ENCODE results near the gene ASAP3. TPM values are rescaled to one million over a fixed set of nuclear protein-coding genes. Genes with fewer than 3 reads are reported as not detected.
A peak's percentile ranks its signal among the peaks of the same experiment; 100 is the strongest.

The ASAP3 gene
- total and polyA plus RNA-seq, 9 of the 15 experiments (the other 6 are each of a cell fraction or from before 2014, with no cell fraction given): 1.7 to 31.2 (median 17.4) TPM

DNA sequence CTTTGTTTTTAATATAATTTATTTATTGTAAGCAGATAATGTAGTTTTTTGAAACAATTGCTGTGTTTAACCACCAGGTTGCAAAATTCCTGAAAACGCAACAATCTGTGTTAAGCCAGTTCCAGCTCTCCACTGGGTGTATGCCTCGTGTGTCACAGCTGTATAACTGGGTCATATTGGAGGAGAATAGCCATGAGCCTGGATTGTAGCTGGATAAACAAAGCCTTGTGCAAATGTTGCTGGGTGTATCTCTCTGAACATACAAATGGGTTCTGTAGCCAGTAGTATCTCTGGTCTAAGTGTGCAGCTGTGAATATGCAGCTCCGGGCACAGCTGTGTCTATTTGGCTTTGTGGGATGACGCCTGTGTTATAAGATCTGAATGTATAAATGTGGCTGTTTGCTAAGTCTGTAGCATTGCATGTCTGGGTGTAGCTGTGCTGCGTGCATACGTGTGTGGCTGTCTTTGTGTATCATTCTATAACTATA lies 62.2 kb downstream of the ASAP3 start:
- ATAC-seq (peak; percentile 50), DNase-seq (ENCODE audit: extremely low read depth in 1 of 4, low spot score in 3 of 4) (peak; percentile 41 to 51 (median 48)), FAIRE-seq (no peak)
- peak overlapping the region; percentile 71 for H3K4me2 ChIP-seq (ENCODE audit: insufficient read depth, low read length)
- no TSS peak for BruUV-seq (replicated peaks)
- WGBS (ENCODE audit: insufficient coverage, low coverage, missing lambda C conversion rate): 63% methylated on average over 6 of the region's 6 CpGs
- H3K9me3 ChIP-seq (replicated peaks; ENCODE audit: control insufficient read depth, insufficient read depth, low read depth, low read length): no peaks in the 10 kb centered on the region
- in situ Hi-C loops (cut with MboI) (no loop called here), intact Hi-C loops (cut with micrococcal nuclease) (loop anchor here (10.0 kb wide), 1 partner anchor 113 kb away; the partner anchor contains the start of gene E2F2)
- POLR2A ChIA-PET: interaction anchor here (0.6 to 2.3 kb wide), 10 partner anchors 15 to 208 kb away, joined by 3 to 12 read pairs (median 4); partner anchors contain the start of gene HNRNPR
- H3K9me1 ChIP-seq (ENCODE audit: control insufficient read depth, insufficient read depth, low read length): peaks cover 3% of the 10 kb centered on the region
- no peaks in the 10 kb centered on the region for H4K20me1 ChIP-seq (replicated peaks; ENCODE audit: control insufficient read depth, insufficient read depth, low read length)
- H3K27me3 ChIP-seq (ENCODE audit: control insufficient read depth in 2 of 2, insufficient read depth in 2 of 2, low read length in 2 of 2): no peaks in the 10 kb centered on the region
- CTCF ChIA-PET (ENCODE audit: low intra/inter-chr PET ratio): interaction anchor here (0.6 kb wide), 1 partner anchor 64 kb away, joined by 3 read pairs; no protein-coding TSS in a partner anchor
- peak overlapping the region; percentile 60 for H3K27ac ChIP-seq (ENCODE audit: extremely low read depth, low read depth, low read length)
- H3K36me3 ChIP-seq (ENCODE audit: control insufficient read depth, insufficient read depth, low read length): no peaks in the 10 kb centered on the region
- H3K9ac ChIP-seq (ENCODE audit: insufficient read depth in 1 of 2, low read depth in 2 of 2, low read length in 2 of 2): peak overlapping the region in 1 of 2 experiments; percentile 46; a peak in 2 of 4 replicates
- peaks cover 28 to 32% of the 10 kb centered on the region in 2 experiments for H3K4me1 ChIP-seq (replicated peaks in 1 of 2; ENCODE audit: control insufficient read depth in 2 of 2, insufficient read depth in 2 of 2, low read length in 2 of 2)
- H3K79me2 ChIP-seq (ENCODE audit: control insufficient read depth, insufficient read depth, low read length): no peaks in the 10 kb centered on the region
- H2AFZ ChIP-seq (ENCODE audit: low read depth, low read length): peak overlapping the region; percentile 99
- no peak overlapping the region for H3K4me3 ChIP-seq
- no peak for TF ChIP-seq NRF1 (conservative IDR thresholded peaks at IDR 0.05 in 1 of 2, IDR thresholded peaks at IDR 0.05 in 1 of 2)
- TF ChIP-seq BCL6 (CRISPR knock-in tag; IDR thresholded peaks at IDR 0.05): 0 out of 2 replicates have a peak, but pooled peaks have one; percentile 15
- TF ChIP-seq, protein P1, sequence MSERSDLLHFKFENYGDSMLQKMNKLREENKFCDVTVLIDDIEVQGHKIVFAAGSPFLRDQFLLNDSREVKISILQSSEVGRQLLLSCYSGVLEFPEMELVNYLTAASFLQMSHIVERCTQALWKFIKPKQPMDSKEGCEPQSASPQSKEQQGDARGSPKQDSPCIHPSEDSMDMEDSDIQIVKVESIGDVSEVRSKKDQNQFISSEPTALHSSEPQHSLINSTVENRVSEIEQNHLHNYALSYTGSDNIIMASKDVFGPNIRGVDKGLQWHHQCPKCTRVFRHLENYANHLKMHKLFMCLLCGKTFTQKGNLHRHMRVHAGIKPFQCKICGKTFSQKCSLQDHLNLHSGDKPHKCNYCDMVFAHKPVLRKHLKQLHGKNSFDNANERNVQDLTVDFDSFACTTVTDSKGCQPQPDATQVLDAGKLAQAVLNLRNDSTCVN (CRISPR knock-in tag; IDR thresholded peaks at IDR 0.05): no peak
- no peak for TF ChIP-seq BDP1 (IDR thresholded peaks at IDR 0.05; ENCODE audit: insufficient read depth, insufficient read length)
- TF ChIP-seq ZNF41 (CRISPR knock-in tag; conservative IDR thresholded peaks at IDR 0.05): no peak
- peak; percentile 9; the same call in 1 of the 2 replicates for TF ChIP-seq DPF2 (IDR thresholded peaks at IDR 0.05)
- no peak for TF ChIP-seq ZFP91 (CRISPR knock-in tag; IDR thresholded peaks at IDR 0.05)
- 0 out of 2 replicates have a peak, but pooled peaks have one; percentile 42 for TF ChIP-seq IFI16 (CRISPR knock-in tag; IDR thresholded peaks at IDR 0.05)
- no peak for TF ChIP-seq ZNF253 (CRISPR knock-in tag; conservative IDR thresholded peaks at IDR 0.05)
- TF ChIP-seq CTCF (IDR thresholded peaks at IDR 0.05 in 2 of 3, conservative IDR thresholded peaks at IDR 0.05 in 1 of 3; ENCODE audit: insufficient read depth in 2 of 3, low read depth in 1 of 3, low read length in 3 of 3): peak in 2 of 3 experiments; percentile 11 to 33; a peak in 1 of 6 replicates
- TF ChIP-seq CBFA2T2 (conservative IDR thresholded peaks at IDR 0.05): no peak
- TF ChIP-seq KLF1 (tag; IDR thresholded peaks at IDR 0.05): no peak
- TF ChIP-seq ZNF707 (CRISPR knock-in tag; conservative IDR thresholded peaks at IDR 0.05): no peak
- TF ChIP-seq, protein P2, sequence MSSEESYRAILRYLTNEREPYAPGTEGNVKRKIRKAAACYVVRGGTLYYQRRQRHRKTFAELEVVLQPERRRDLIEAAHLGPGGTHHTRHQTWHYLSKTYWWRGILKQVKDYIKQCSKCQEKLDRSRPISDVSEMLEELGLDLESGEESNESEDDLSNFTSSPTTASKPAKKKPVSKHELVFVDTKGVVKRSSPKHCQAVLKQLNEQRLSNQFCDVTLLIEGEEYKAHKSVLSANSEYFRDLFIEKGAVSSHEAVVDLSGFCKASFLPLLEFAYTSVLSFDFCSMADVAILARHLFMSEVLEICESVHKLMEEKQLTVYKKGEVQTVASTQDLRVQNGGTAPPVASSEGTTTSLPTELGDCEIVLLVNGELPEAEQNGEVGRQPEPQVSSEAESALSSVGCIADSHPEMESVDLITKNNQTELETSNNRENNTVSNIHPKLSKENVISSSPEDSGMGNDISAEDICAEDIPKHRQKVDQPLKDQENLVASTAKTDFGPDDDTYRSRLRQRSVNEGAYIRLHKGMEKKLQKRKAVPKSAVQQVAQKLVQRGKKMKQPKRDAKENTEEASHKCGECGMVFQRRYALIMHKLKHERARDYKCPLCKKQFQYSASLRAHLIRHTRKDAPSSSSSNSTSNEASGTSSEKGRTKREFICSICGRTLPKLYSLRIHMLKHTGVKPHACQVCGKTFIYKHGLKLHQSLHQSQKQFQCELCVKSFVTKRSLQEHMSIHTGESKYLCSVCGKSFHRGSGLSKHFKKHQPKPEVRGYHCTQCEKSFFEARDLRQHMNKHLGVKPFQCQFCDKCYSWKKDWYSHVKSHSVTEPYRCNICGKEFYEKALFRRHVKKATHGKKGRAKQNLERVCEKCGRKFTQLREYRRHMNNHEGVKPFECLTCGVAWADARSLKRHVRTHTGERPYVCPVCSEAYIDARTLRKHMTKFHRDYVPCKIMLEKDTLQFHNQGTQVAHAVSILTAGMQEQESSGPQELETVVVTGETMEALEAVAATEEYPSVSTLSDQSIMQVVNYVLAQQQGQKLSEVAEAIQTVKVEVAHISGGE (CRISPR knock-in tag; IDR thresholded peaks at IDR 0.05): peak in 1 of 3 experiments; percentile 27; a peak in 1 of 6 replicates
